HAP-1 (cell line): ENCODE data around the gene BBS9.

Experiments
- DNase-seq, 2 experiments: peaks; one replicate each; pipeline ENCODE4 v3.0.0-alpha.2; 2016 to 2020; ENCODE audit warnings: low spot score in 2 of 2
- H3K27me3 ChIP-seq: fragments of 250-450 bp; sonication (Bioruptor Pico); 2 replicates; pipeline ENCODE4 v1.5.1; 2020; ENCODE audit warnings: low read depth, mild to moderate bottlenecking, moderate library complexity
- H3K36me3 ChIP-seq: fragments of 250-450 bp; sonication (Bioruptor Pico); replicated peaks from 2 replicates; pipeline ENCODE4 v1.5.1; 2020; ENCODE audit warnings: mild to moderate bottlenecking
- H3K4me1 ChIP-seq: fragments of 250-450 bp; sonication (Bioruptor Pico); 2 replicates; pipeline ENCODE4 v1.5.1; 2020; ENCODE audit warnings: mild to moderate bottlenecking
- H3K4me3 ChIP-seq: fragments of 250-450 bp; sonication (Bioruptor Pico); 2 replicates; pipeline ENCODE4 v1.5.1; 2020; ENCODE audit warnings: mild to moderate bottlenecking, moderate library complexity
- H3K9me3 ChIP-seq: fragments of 250-450 bp; sonication (Bioruptor Pico); 2 replicates; pipeline ENCODE4 v1.5.1; 2020; ENCODE audit warnings: mild to moderate bottlenecking, moderate library complexity
- in situ Hi-C: fragments of 300-500 bp; cut with MboI; formaldehyde crosslinking; loops from 3 replicates; pipeline ENCODE4 v1.14.3; 2020; ENCODE audit warnings: low sequenced_read_pairs, inconsistent platforms, mixed read lengths

Gene BBS9

GRCh38 chr7:33107136-33108066 lies 22.0 kb upstream of the BBS9 start:
- no peaks in the 10 kb centered on the region for H3K9me3 ChIP-seq
- DNase-seq: peak; percentile 41 to 70
- peaks cover 10% of the 10 kb centered on the region for H3K4me1 ChIP-seq
- H3K27me3 ChIP-seq: peaks cover 3% of the 10 kb centered on the region; the same call in 1 of the 2 replicates
- H3K4me3 ChIP-seq: peak overlapping the region; percentile 62
- in situ Hi-C loops: no loop called here
- H3K36me3 ChIP-seq: peaks cover 13% of the 10 kb centered on the region

GRCh38 chr7:33108554-33109004 lies 20.8 kb upstream of the BBS9 start:
- Histone ChIP-seq H3K9me3 (no peaks in the 10 kb centered on the region), H3K4me1 (peaks cover 10% of the 10 kb centered on the region), H3K27me3 (peaks cover 3% of the 10 kb centered on the region; the same call in 1 of the 2 replicates), H3K36me3 (peaks cover 3% of the 10 kb centered on the region; the same call in 1 of the 2 replicates), H3K4me3 (peak overlapping the region; percentile 62)
- peak; percentile 34 to 57 for DNase-seq
- in situ Hi-C loops: no loop called here

- Histone ChIP-seq H3K27me3 (peaks cover 3% of the 10 kb centered on the region; the same call in 1 of the 2 replicates), H3K4me1 (peaks cover 10% of the 10 kb centered on the region), H3K4me3 (peak within 1 kb of the TSS; percentile 62), H3K9me3 (no peaks in the 10 kb centered on the region), H3K36me3 (peaks cover 3% of the 10 kb centered on the region; the same call in 1 of the 2 replicates)
- in situ Hi-C loops: no loop called here
- DNase-seq: peak; percentile 79 to 88
These were observed 20.2 kb upstream of the BBS9 start, which contains the start of gene RP9 for GRCh38 chr7:33109005-33109757. Gene RP9, minus strand, starts transcription at chr7:33109404. Its CDS starts 32 bp downstream, at chr7:33109372.

GRCh38 chr7:33109758-33110238 lies 19.6 kb upstream of the BBS9 start:
- H3K9me3 ChIP-seq: no peaks in the 10 kb centered on the region
- peaks cover 5% of the 10 kb centered on the region; the same call in 1 of the 2 replicates for H3K27me3 ChIP-seq
- H3K36me3 ChIP-seq: peaks cover 3% of the 10 kb centered on the region; the same call in 1 of the 2 replicates
- no peak for DNase-seq
- H3K4me3 ChIP-seq: peak overlapping the region; percentile 36
- in situ Hi-C loops: no loop called here
- H3K4me1 ChIP-seq: peaks cover 10% of the 10 kb centered on the region

- Histone ChIP-seq H3K4me3 (no peak overlapping the region), H3K36me3 (peaks cover 3% of the 10 kb centered on the region; the same call in 1 of the 2 replicates), H3K9me3 (no peaks in the 10 kb centered on the region), H3K27me3 (peaks cover 12% of the 10 kb centered on the region; the same call in 1 of the 2 replicates), H3K4me1 (peaks cover 10% of the 10 kb centered on the region)
- DNase-seq: no peak
- in situ Hi-C loops: no loop called here
These were observed 17.8 kb upstream of the BBS9 start for GRCh38 chr7:33111614-33112013.

GRCh38 chr7:33114976-33115375 lies 14.4 kb upstream of the BBS9 start:
- Histone ChIP-seq H3K27me3 (peaks cover 11% of the 10 kb centered on the region; the same call in 1 of the 2 replicates), H3K4me3 (no peak overlapping the region), H3K4me1 (peaks cover under 1% of the 10 kb centered on the region; the same call in 1 of the 2 replicates), H3K9me3 (no peaks in the 10 kb centered on the region), H3K36me3 (no peaks in the 10 kb centered on the region)
- DNase-seq: no peak
- in situ Hi-C loops: no loop called here

- in situ Hi-C loops: no loop called here
- Histone ChIP-seq H3K36me3 (no peaks in the 10 kb centered on the region), H3K9me3 (no peaks in the 10 kb centered on the region), H3K27me3 (peaks cover 11% of the 10 kb centered on the region; the same call in 1 of the 2 replicates), H3K4me1 (no peaks in the 10 kb centered on the region), H3K4me3 (no peak overlapping the region)
- DNase-seq: no peak
These were observed 11.0 kb upstream of the BBS9 start for GRCh38 chr7:33118383-33118782.

- Histone ChIP-seq H3K9me3 (no peaks in the 10 kb centered on the region), H3K4me1 (peaks cover 8% of the 10 kb centered on the region), H3K27me3 (no peaks in the 10 kb centered on the region), H3K36me3 (no peaks in the 10 kb centered on the region), H3K4me3 (no peak overlapping the region)
- no peak for DNase-seq
- in situ Hi-C loops: no loop called here
These were observed 2.3 kb upstream of the BBS9 start for GRCh38 chr7:33127085-33127484.

- H3K4me3 ChIP-seq: peak overlapping the region; percentile 65
- H3K9me3 ChIP-seq: no peaks in the 10 kb centered on the region
- H3K4me1 ChIP-seq: peaks cover 11% of the 10 kb centered on the region
- H3K36me3 ChIP-seq: no peaks in the 10 kb centered on the region
- no peak for DNase-seq
- in situ Hi-C loops: no loop called here
- H3K27me3 ChIP-seq: 0 out of 2 replicates have a peak, but pooled peaks cover 2% of the 10 kb centered on the region
These were observed 754 bp upstream of the BBS9 start for GRCh38 chr7:33128631-33128989.

GRCh38 chr7:33129806-33130153 lies 416 bp downstream of the BBS9 start:
- 0 out of 2 replicates have a peak, but pooled peaks cover 2% of the 10 kb centered on the region for H3K27me3 ChIP-seq
- no peaks in the 10 kb centered on the region for H3K36me3 ChIP-seq
- no peak for DNase-seq
- in situ Hi-C loops: no loop called here
- H3K9me3 ChIP-seq: no peaks in the 10 kb centered on the region
- H3K4me1 ChIP-seq: peaks cover 11% of the 10 kb centered on the region
- H3K4me3 ChIP-seq: peak overlapping the region; percentile 65

- peak overlapping the region; percentile 65 for H3K4me3 ChIP-seq
- no peaks in the 10 kb centered on the region for H3K36me3 ChIP-seq
- in situ Hi-C loops: no loop called here
- peaks cover 11% of the 10 kb centered on the region for H3K4me1 ChIP-seq
- H3K9me3 ChIP-seq: no peaks in the 10 kb centered on the region
- peak; percentile 18 to 62 for DNase-seq
- H3K27me3 ChIP-seq: 0 out of 2 replicates have a peak, but pooled peaks cover 2% of the 10 kb centered on the region
These were observed 820 bp downstream of the BBS9 start for GRCh38 chr7:33130184-33130583.

GRCh38 chr7:33137103-33137502 lies 7.7 kb downstream of the BBS9 start:
- in situ Hi-C loops: no loop called here
- Histone ChIP-seq H3K36me3 (no peaks in the 10 kb centered on the region), H3K4me1 (peaks cover 3% of the 10 kb centered on the region; the same call in 1 of the 2 replicates), H3K4me3 (no peak overlapping the region), H3K9me3 (peaks cover 3% of the 10 kb centered on the region; the same call in 1 of the 2 replicates), H3K27me3 (0 out of 2 replicates have a peak, but pooled peaks cover 5% of the 10 kb centered on the region)
- DNase-seq: no peak

- H3K4me1 ChIP-seq: no peaks in the 10 kb centered on the region
- H3K36me3 ChIP-seq: no peaks in the 10 kb centered on the region
- DNase-seq: no peak
- in situ Hi-C loops: no loop called here
- no peak overlapping the region for H3K4me3 ChIP-seq
- no peaks in the 10 kb centered on the region for H3K9me3 ChIP-seq
- no peaks in the 10 kb centered on the region for H3K27me3 ChIP-seq
These were observed 13.2 kb downstream of the BBS9 start for GRCh38 chr7:33142585-33142984.
